ENCODE data around the gene ACVR2A. TPM values are rescaled to one million over a fixed set of nuclear protein-coding genes. Genes with fewer than 3 reads are reported as not detected.

The ACVR2A gene
- total RNA-seq, 1 experiment from 2014 or later, result 9.9 TPM

- no peak for DNase-seq (ENCODE audit: low read depth)
Measured at GRCh38 chr2:147924647-147925046, 79.8 kb downstream of the ACVR2A start.

GRCh38 chr2:147925886-147926285 is 81.1 kb downstream of the ACVR2A start:
- DNase-seq (ENCODE audit: low read depth), result no peak

- no peak for DNase-seq (ENCODE audit: low read depth)
Measured at GRCh38 chr2:147927053-147927588, 82.3 kb downstream of the ACVR2A start.

GRCh38 chr2:147933931-147934330 is 89.1 kb downstream of the ACVR2A start:
- no peak for DNase-seq (ENCODE audit: low read depth)

- no peak for DNase-seq (ENCODE audit: low read depth)
Measured at GRCh38 chr2:147934881-147935620, 90.2 kb downstream of the ACVR2A start.

- DNase-seq (ENCODE audit: low read depth), result peak; percentile 7
Measured at GRCh38 chr2:147937744-147938349, 93.0 kb downstream of the ACVR2A start.

GRCh38 chr2:147939313-147939712 is 94.5 kb downstream of the ACVR2A start:
- DNase-seq (ENCODE audit: low read depth), result no peak

GRCh38 chr2:147945660-147946059 is 100.8 kb downstream of the ACVR2A start:
- DNase-seq (ENCODE audit: low read depth), result no peak

- DNase-seq (ENCODE audit: low read depth), result no peak
Measured at GRCh38 chr2:147952118-147952517, 107.3 kb downstream of the ACVR2A start.

GRCh38 chr2:147968571-147968970 is 123.7 kb downstream of the ACVR2A start:
- DNase-seq (ENCODE audit: low read depth), result no peak

- DNase-seq (ENCODE audit: low read depth), result no peak
Measured at GRCh38 chr2:147976102-147976501, 131.3 kb downstream of the ACVR2A start.

GRCh38 chr2:147977679-147978078 is 132.8 kb downstream of the ACVR2A start:
- no peak for DNase-seq (ENCODE audit: low read depth)

Other genes with a start within 250 kb of the ACVR2A start
- gene ORC4, start 175.7 kb downstream of the ACVR2A start, total RNA-seq (2014; rRNA removed; shearing (Covaris generic)), result 44.6 and 104 TPM in 2 replicates
- gene MBD5, start 176.1 kb downstream of the ACVR2A start, total RNA-seq (2014; rRNA removed; shearing (Covaris generic)), result 2.9 and 5.1 TPM in 2 replicates